Measurements from ENCODE around the gene ARF6.
"Not testable (repeated sequence)": the region's sequence is repeated elsewhere in the genome, so short reads cannot be mapped to it uniquely, and the experiment has no call there.

ARF6 gene

DNA sequence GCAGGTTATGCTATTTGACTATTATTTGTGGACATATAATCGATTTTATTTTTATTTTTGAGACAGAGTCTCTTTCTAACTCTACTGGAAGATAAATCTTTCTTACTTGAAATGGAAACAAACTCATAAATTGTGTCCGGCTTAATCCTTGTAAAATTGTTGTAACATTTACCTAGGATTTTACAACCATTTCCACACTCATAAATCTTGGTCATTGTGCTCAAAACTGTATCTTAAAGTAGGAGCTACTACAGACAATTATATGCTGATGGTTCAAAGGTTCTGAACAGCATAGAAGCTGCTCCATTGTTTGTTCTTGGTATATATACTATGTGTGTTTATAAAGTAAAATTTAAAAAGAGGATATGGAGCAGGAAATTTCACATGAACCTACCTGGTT, 4.6 kb upstream of the ARF6 start:
- no peak overlapping the region for H3K4me3 ChIP-seq (ENCODE audit: control insufficient read depth, low read depth, low read length)
- DNase-seq (ENCODE audit: low read depth): no peak
- TF ChIP-seq, protein P1, sequence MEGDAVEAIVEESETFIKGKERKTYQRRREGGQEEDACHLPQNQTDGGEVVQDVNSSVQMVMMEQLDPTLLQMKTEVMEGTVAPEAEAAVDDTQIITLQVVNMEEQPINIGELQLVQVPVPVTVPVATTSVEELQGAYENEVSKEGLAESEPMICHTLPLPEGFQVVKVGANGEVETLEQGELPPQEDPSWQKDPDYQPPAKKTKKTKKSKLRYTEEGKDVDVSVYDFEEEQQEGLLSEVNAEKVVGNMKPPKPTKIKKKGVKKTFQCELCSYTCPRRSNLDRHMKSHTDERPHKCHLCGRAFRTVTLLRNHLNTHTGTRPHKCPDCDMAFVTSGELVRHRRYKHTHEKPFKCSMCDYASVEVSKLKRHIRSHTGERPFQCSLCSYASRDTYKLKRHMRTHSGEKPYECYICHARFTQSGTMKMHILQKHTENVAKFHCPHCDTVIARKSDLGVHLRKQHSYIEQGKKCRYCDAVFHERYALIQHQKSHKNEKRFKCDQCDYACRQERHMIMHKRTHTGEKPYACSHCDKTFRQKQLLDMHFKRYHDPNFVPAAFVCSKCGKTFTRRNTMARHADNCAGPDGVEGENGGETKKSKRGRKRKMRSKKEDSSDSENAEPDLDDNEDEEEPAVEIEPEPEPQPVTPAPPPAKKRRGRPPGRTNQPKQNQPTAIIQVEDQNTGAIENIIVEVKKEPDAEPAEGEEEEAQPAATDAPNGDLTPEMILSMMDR (IDR thresholded peaks at IDR 0.05; ENCODE audit: control insufficient read depth, insufficient read depth, low read depth, low read length, missing control alignments): no peak

DNA sequence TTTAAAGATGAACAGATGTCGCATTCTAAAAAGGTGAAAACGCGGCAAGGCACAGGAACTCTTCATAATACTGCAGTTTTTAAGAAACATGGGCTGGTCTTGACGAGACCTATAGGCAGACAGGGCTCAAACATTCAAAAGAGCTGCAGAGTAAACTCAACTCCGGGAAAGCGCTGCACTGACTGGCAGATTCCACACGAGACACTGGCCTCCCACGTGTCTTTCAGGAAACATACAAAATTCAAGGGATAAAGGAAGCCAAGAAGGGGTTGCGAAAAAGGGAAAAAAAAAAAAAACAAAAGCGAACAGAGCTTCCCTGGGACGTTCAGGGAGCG, 614 bp upstream of the ARF6 start:
- TF ChIP-seq, protein P1 (IDR thresholded peaks at IDR 0.05; ENCODE audit: control insufficient read depth, insufficient read depth, low read depth, low read length, missing control alignments): no peak
- H3K4me3 ChIP-seq (ENCODE audit: control insufficient read depth, low read depth, low read length): peak overlapping the region; percentile 80

DNA sequence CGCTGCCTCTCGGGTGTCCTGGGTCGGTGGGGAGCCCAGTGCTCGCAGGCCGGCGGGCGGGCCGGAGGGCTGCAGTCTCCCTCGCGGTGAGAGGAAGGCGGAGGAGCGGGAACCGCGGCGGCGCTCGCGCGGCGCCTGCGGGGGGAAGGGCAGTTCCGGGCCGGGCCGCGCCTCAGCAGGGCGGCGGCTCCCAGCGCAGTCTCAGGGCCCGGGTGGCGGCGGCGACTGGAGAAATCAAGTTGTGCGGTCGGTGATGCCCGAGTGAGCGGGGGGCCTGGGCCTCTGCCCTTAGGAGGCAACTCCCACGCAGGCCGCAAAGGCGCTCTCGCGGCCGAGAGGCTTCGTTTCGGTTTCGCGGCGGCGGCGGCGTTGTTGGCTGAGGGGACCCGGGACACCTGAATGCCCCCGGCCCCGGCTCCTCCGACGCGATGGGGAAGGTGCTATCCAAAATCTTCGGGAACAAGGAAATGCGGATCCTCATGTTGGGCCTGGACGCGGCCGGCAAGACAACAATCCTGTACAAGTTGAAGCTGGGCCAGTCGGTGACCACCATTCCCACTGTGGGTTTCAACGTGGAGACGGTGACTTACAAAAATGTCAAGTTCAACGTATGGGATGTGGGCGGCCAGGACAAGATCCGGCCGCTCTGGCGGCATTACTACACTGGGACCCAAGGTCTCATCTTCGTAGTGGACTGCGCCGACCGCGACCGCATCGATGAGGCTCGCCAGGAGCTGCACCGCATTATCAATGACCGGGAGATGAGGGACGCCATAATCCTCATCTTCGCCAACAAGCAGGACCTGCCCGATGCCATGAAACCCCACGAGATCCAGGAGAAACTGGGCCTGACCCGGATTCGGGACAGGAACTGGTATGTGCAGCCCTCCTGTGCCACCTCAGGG, 679 bp downstream of the ARF6 start:
- H3K4me3 ChIP-seq (ENCODE audit: control insufficient read depth, low read depth, low read length): peak overlapping the region; percentile 80
- TF ChIP-seq, protein P1 (IDR thresholded peaks at IDR 0.05; ENCODE audit: control insufficient read depth, insufficient read depth, low read depth, low read length, missing control alignments): no peak
- no peak for DNase-seq (ENCODE audit: low read depth)

More for the DNA sequence above, 614 bp upstream of the ARF6 start:
- DNase-seq (ENCODE audit: low read depth): peak; percentile 55

DNA sequence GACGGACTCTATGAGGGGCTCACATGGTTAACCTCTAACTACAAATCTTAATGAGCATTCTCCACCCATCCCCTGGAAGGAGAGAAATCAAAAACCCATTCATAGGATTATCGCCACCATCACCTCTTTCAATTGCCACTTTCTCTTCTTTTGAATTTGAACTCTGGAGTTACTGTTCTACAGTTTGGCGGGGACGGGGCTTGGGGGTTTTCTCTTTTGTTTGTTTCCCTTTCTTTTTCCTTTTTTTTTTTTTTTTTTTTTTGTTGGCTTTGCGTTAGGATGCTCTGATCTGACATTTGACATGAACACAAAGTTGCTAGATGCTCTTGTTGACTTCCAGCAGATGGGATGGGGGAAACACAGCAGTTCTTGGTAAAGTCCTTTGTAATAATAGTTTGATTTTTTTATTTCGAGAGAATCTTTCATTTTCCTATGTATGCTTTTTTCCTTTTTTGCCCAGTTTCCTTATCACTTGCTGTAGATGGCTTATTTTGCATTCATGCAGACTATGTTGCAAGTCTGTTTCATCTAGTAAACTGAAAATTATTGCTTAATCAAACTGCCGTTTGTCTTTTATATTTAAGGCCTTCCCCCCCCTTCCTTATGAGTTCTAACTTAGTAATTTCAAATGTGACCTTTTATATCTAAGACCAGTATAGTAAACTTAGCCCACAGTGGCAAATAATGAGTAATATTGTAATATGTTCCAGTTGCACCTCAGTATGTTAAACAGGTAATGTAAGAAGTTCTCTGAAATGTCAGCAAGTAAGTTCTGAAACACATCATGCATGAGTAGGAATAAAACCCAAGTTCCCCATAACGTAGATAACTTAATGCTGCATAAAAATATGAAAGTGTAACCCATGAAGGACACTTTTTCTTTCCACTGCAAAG, 1.6 kb downstream of the ARF6 start:
- peak overlapping the region; percentile 80 for H3K4me3 ChIP-seq (ENCODE audit: control insufficient read depth, low read depth, low read length)
- DNase-seq (ENCODE audit: low read depth): not testable (repeated sequence)

DNA sequence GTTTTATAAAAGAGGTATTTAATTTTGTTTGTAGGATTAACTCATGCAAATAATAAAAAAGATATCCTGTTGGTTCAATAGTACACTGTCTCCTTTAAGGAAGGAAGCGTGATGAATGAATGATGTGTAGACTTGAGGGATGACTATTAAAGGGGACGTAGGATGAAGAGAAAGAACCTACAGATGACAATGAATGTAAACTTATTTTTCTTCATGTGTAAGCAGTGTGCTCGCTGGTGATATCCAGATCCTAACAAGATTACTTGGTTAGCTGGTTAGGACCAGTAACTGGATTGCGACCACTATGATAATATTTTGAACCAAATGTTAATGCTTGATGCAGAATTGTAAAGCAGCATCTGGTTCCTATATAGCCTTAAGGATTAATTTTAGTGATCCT, 2.6 kb downstream of the ARF6 start:
- H3K4me3 ChIP-seq (ENCODE audit: control insufficient read depth, low read depth, low read length): peak overlapping the region; percentile 80
- DNase-seq (ENCODE audit: low read depth): no peak
- TF ChIP-seq, protein P1 (IDR thresholded peaks at IDR 0.05; ENCODE audit: control insufficient read depth, insufficient read depth, low read depth, low read length, missing control alignments): no peak

DNA sequence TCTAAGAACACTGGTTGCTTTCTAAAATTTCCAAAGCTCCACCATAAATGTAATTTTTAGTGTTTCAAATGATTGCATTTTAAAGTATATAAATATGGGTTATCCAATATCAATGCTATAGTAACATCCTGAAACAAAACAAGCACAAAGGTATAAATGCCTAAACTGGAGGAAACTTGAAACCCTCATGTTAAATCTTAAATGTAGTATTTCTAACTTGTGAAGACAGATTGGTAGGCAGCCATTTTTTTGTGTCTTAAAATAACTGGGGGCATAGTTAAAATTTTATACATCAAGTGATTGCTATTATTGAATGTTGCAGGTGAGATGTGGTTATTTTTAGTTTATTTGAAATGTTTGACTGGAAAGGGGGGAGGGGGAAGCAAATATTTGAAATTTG, 3.4 kb downstream of the ARF6 start:
- DNase-seq (ENCODE audit: low read depth): not testable (repeated sequence)
- H3K4me3 ChIP-seq (ENCODE audit: control insufficient read depth, low read depth, low read length): peak overlapping the region; percentile 80

DNA sequence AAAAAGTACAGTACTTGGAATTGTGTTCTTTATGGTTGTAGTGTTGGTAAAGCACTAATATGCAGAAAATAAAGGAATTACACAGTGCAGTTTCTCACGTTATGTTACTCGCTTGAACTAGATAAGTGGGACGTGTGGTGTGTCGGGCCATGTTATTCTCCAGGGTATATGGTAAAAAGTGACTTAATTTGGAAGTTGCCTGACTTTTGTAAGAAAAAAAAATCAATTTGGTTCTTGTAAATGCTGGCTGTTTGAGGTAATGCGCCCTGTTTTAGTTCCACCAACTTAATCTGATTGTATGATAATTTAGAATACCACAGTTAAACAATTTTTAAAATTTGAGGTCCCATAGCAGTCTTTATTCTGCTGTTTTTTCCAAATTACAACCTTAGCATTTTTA, 4.1 kb downstream of the ARF6 start:
- H3K4me3 ChIP-seq (ENCODE audit: control insufficient read depth, low read depth, low read length): peak overlapping the region; percentile 15
- TF ChIP-seq, protein P1 (IDR thresholded peaks at IDR 0.05; ENCODE audit: control insufficient read depth, insufficient read depth, low read depth, low read length, missing control alignments): no peak

More for the DNA sequence above, 4.1 kb downstream of the ARF6 start:
- no peak for DNase-seq (ENCODE audit: low read depth)
